Renal pelvis (tissue), 4 donors: ENCODE data around the gene MRPS34. TPM values are rescaled to one million over a fixed set of nuclear protein-coding genes. Genes with fewer than 3 reads are reported as not detected.

Experiments used
- DNase-seq: peaks from one replicate; pipeline ENCODE4 v3.0.0-alpha.2; 2013
- polyA plus RNA-seq, 3 donors: library from polyadenylated mRNA; unstranded; fragments of 120-200 nt; gene quantifications; one replicate each; pipeline ENCODE4 v1.2.1, GENCODE V29; 2013; ENCODE audit not compliant: insufficient read length in 3 of 3

The MRPS34 gene
- polyA plus RNA-seq, 3 donors: 71.9 to 98.1 (median 83.5) TPM

GRCh38 chr16:1786242-1787055 is 13.5 kb upstream of the MRPS34 start:
- no peak for DNase-seq

- no peak for DNase-seq
These were observed 12.9 kb upstream of the MRPS34 start for GRCh38 chr16:1785846-1786170.

GRCh38 chr16:1784977-1785845 is 12.3 kb upstream of the MRPS34 start:
- no peak for DNase-seq

- DNase-seq: peak; percentile 100
These were observed 9.7 kb upstream of the MRPS34 start, which contains the start of the genes NUBP2 and SPSB3 for GRCh38 chr16:1782408-1783264. Gene NUBP2, plus strand, starts transcription at chr16:1782960. Its CDS starts 61 bp downstream, at chr16:1783021. Gene SPSB3, minus strand, starts transcription at chr16:1782571. Its CDS starts 1,088 bp downstream, at chr16:1781483.

- no peak for DNase-seq
These were observed 8.9 kb upstream of the MRPS34 start for GRCh38 chr16:1781758-1782407.

GRCh38 chr16:1781254-1781653 is 8.3 kb upstream of the MRPS34 start:
- no peak for DNase-seq

GRCh38 chr16:1780677-1781072 is 7.7 kb upstream of the MRPS34 start:
- no peak for DNase-seq

GRCh38 chr16:1779741-1780676 is 7.1 kb upstream of the MRPS34 start:
- no peak for DNase-seq

GRCh38 chr16:1779234-1779701 is 6.3 kb upstream of the MRPS34 start:
- no peak for DNase-seq

GRCh38 chr16:1778200-1779179 is 5.6 kb upstream of the MRPS34 start:
- DNase-seq: no peak

GRCh38 chr16:1777375-1778199 is 4.7 kb upstream of the MRPS34 start:
- DNase-seq: no peak

GRCh38 chr16:1776991-1777374 is 4.0 kb upstream of the MRPS34 start:
- no peak for DNase-seq

- DNase-seq: no peak
These were observed 3.7 kb upstream of the MRPS34 start for GRCh38 chr16:1776672-1776955.

- DNase-seq: no peak
These were observed 3.1 kb upstream of the MRPS34 start for GRCh38 chr16:1775846-1776671.

GRCh38 chr16:1775006-1775845 is 2.3 kb upstream of the MRPS34 start:
- DNase-seq: no peak

GRCh38 chr16:1774448-1774780 is 1.5 kb upstream of the MRPS34 start:
- DNase-seq: no peak
